Measurements from ENCODE around the gene BZW2.

DNA sequence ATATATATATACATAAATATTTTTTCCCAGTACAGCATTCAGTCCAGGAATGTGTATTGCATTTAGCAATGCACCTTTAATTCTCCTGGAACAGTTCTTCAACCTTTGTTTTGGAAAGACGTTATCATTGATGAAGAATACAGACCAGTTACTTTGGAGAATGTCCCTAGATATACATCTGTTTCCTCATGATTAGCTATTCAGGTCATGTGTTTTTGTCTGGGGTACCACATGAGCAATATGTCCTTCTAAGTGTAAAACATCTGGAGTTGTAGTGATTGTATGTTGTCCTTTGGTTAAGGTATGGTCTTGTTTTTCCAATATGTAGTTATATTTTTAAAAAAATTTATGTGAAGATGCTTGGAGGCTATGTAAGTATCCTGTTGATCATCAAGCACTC, 10.2 kb downstream of the BZW2 start:
- TF ChIP-seq, protein P1, sequence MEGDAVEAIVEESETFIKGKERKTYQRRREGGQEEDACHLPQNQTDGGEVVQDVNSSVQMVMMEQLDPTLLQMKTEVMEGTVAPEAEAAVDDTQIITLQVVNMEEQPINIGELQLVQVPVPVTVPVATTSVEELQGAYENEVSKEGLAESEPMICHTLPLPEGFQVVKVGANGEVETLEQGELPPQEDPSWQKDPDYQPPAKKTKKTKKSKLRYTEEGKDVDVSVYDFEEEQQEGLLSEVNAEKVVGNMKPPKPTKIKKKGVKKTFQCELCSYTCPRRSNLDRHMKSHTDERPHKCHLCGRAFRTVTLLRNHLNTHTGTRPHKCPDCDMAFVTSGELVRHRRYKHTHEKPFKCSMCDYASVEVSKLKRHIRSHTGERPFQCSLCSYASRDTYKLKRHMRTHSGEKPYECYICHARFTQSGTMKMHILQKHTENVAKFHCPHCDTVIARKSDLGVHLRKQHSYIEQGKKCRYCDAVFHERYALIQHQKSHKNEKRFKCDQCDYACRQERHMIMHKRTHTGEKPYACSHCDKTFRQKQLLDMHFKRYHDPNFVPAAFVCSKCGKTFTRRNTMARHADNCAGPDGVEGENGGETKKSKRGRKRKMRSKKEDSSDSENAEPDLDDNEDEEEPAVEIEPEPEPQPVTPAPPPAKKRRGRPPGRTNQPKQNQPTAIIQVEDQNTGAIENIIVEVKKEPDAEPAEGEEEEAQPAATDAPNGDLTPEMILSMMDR (IDR thresholded peaks at IDR 0.05; ENCODE audit: low read depth, low read length, poor library complexity, severe bottlenecking) = no peak
- TF ChIP-seq EZH2phosphoT487 (IDR thresholded peaks at IDR 0.05; ENCODE audit: borderline replicate concordance, low read length) = no peak

Data from DOHH2 (cell line).